Ureter (tissue), 1 donor: ENCODE measurements around the gene RAET1G. TPM values are rescaled to one million over a fixed set of nuclear protein-coding genes. Genes with fewer than 3 reads are reported as not detected.
"Not testable (repeated sequence)": the region's sequence is repeated elsewhere in the genome, so short reads cannot be mapped to it uniquely, and the experiment has no call there.

Experiments
- DNase-seq: peaks from one replicate; pipeline ENCODE4 v3.0.0-alpha.2; 2020; ENCODE audit warnings: low spot score
- total RNA-seq: library from RNA; stranded (reverse); gene quantifications from one replicate; pipeline ENCODE4 v1.2.4, GENCODE V29; 2023
- donor health status: DM: yes; HTN: yes; CAD: no.

Gene RAET1G
- 5.2 TPM for total RNA-seq

- DNase-seq, result peak; percentile 94
Measured at GRCh38 chr6:149922642-149923326, at the start of gene RAET1G. RAET1G (minus strand) TSS chr6:149923121; CDS start chr6:149923010, 111 bp downstream.

GRCh38 chr6:149969635-149970034 lies 46.7 kb upstream of the RAET1G start:
- no peak for DNase-seq

- DNase-seq, result not testable (repeated sequence)
Measured at GRCh38 chr6:149968909-149969308, 46.0 kb upstream of the RAET1G start.

- not testable (repeated sequence) for DNase-seq
Measured at GRCh38 chr6:149967999-149968398, 45.1 kb upstream of the RAET1G start.

- DNase-seq, result peak; percentile 27
Measured at GRCh38 chr6:149967591-149967990, 44.7 kb upstream of the RAET1G start.

- DNase-seq, result peak; percentile 24
Measured at GRCh38 chr6:149966319-149966718, 43.4 kb upstream of the RAET1G start.

GRCh38 chr6:149965194-149966020 lies 42.5 kb upstream of the RAET1G start:
- DNase-seq, result peak; percentile 45

- DNase-seq, result peak; percentile 45
Measured at GRCh38 chr6:149964308-149965193, 41.6 kb upstream of the RAET1G start.

- DNase-seq, result peak; percentile 88
Measured at GRCh38 chr6:149963462-149964307, 40.8 kb upstream of the RAET1G start, which contains the start of gene ULBP1. ULBP1 (plus strand) TSS chr6:149963943; CDS start chr6:149964050, 107 bp downstream.

- peak; percentile 46 for DNase-seq
Measured at GRCh38 chr6:149963212-149963461, 40.2 kb upstream of the RAET1G start.

GRCh38 chr6:149962461-149963211 lies 39.7 kb upstream of the RAET1G start:
- peak; percentile 41 for DNase-seq

- DNase-seq, result no peak
Measured at GRCh38 chr6:149961728-149962425, 39.0 kb upstream of the RAET1G start.

- peak; percentile 35 for DNase-seq
Measured at GRCh38 chr6:149960488-149960887, 37.6 kb upstream of the RAET1G start.

GRCh38 chr6:149959806-149960205 lies 36.9 kb upstream of the RAET1G start:
- not testable (repeated sequence) for DNase-seq

- not testable (repeated sequence) for DNase-seq
Measured at GRCh38 chr6:149958124-149958523, 35.2 kb upstream of the RAET1G start.

- peak; percentile 15 for DNase-seq
Measured at GRCh38 chr6:149955654-149956317, 32.9 kb upstream of the RAET1G start.

GRCh38 chr6:149954984-149955653 lies 32.2 kb upstream of the RAET1G start:
- peak; percentile 17 for DNase-seq

GRCh38 chr6:149954328-149954983 lies 31.5 kb upstream of the RAET1G start:
- DNase-seq, result peak; percentile 37
